Fibroblast of skin of right biceps (primary cell): ENCODE measurements around the gene SHMT2.

Source experiments
- DNase-seq: peaks from one replicate; pipeline ENCODE4 v3.0.0-alpha.2; 2013

SHMT2 gene

GRCh38 chr12:57229046-57229633 is 371 bp upstream of the SHMT2 start:
- DNase-seq = no peak

- no peak for DNase-seq
These were observed 1.1 kb downstream of the SHMT2 start for GRCh38 chr12:57230381-57231155.

GRCh38 chr12:57231276-57232021 is 1.9 kb downstream of the SHMT2 start:
- DNase-seq = no peak

- no peak for DNase-seq
These were observed 2.7 kb downstream of the SHMT2 start for GRCh38 chr12:57232156-57232756.

GRCh38 chr12:57233357-57234232 is 4.1 kb downstream of the SHMT2 start:
- DNase-seq = no peak

GRCh38 chr12:57234233-57234570 is 4.7 kb downstream of the SHMT2 start:
- no peak for DNase-seq

DNA sequence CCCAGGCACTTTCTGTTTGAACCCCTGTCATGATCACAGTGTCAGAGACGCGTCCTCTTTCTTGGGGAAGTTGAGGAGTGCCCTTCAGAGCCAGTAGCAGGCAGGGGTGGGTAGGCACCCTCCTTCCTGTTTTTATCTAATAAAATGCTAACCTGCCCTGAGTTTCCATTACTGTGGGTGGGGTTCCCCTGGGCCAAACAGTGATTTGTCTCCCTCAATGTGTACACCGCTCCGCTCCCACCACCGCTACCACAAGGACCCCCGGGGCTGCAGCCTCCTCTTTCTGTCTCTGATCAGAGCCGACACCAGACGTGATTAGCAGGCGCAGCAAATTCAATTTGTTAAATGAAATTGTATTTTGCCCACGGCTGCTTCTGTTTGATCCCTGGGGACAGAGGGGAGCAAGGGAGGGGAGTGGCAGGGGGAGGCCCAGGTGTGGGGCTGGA is 5.1 kb downstream of the SHMT2 start:
- DNase-seq = no peak

DNA sequence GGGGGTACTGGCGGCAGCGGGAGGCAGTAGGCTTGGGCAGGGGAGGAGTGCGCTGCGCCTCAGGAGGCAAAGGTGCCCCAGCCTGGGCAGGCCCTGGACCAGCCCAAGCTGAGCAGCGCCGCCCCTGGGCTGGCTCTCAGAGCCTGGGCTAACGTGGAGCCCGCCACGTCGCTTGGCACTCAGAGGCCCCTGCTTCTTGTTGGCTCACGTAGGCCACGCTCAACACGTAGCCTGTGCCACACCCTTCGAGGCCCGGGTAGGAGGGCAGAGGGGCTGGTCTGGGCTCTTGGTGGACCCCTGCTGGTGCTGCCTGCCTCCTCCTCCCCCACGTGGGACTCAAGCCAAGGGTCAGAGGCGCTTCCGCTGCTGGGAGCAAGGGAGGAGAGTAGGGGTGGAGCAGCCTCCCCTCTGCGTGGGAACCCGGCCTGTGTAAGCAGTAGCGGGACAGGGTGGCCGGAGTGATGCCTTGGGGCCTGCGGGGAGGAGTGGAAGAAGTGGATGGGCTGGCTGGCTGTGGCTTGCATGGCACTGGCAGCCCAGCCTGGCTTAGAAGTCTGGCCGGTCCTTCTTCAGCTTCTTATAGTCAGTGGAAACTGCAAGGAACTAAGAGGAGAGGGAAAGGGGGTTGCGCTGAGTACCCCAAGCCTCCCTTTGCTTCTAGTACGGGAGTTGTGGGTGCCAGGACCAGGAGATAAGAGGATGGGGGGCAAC is 5.7 kb downstream of the SHMT2 start:
- peak; percentile 67 for DNase-seq

- DNase-seq = no peak
These were observed 6.2 kb downstream of the SHMT2 start for GRCh38 chr12:57235728-57236131.

GRCh38 chr12:57236201-57236924 is 6.9 kb downstream of the SHMT2 start:
- DNase-seq = no peak

GRCh38 chr12:57236925-57237595 is 7.5 kb downstream of the SHMT2 start:
- no peak for DNase-seq

GRCh38 chr12:57237596-57237931 is 8.1 kb downstream of the SHMT2 start:
- no peak for DNase-seq

DNA sequence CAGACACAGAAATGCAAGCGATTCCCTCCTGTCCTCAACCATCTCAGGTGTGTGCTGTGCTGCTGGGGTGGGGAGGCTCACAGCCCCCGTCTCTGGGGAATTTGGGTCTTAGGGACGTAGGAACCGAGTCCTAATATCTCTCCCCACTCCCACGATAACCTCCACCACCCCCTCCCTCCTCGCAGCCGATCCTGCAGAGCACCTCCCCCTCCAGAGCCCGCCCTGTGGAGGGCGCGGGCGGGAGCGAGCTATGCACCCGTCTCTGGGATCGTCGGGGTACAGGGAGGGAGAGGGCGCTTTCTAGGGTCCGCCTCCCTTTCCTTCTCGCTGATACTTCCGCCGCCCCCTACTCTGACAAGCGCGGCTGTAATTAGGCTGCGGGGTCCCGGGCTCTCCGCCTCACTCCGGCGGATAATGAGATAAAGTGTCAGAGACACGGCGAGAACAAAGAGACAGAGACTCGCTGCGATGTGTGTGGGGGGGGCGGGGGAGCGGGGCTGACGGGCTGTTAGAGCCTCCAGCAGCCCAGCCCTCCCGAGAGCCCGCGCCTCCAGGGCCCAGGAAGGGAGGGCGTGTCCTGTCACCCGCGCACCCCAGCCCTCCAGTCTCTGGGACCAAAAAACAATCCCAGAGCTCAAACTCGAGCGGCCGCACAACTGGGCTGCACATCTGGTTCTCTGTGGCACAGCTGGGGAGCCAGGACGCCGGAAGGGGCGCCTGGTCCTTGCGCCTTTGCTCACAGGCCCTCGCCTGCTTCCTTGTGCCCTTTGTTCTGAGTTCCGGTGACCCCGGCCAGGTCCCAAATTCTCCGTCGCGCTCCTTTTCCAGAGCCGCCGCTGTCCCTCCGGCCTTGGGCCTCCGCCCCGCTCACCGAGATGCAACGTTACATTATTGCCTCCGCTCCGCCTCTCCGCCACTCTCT is 8.7 kb downstream of the SHMT2 start:
- no peak for DNase-seq

DNA sequence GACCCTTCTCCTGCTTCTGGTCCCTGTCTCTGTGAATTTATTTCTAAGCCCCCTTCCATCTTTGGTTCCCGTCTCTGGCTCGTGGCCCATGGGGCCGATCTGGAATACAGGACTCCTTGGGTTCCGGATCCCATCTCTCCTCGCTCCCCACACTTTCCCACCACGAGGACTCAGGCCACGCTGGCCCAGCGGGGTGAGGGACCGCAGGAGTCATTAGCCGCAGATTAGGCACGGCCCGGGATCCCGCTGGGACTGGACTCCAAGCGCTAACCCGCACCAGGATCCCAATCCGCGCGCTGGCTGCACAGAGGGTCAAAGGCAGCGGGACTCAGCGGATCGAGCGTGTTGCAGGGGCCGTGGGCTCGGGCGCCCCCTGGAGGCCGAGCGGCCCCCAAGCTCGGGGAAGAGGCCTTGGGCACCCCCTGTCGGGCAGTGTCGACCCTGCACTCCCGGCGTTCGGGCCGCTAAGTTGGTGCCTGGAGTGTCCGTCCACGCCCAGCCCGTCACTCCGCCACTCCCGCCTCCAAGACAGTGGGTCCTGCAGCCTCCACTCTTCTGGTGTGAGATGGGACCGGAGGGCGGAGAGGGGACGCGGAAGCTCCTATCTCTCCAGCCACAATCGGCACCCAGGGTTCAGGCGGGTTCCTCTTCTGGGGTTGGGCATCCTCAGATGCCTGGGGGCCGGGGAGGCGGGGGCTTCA is 9.5 kb downstream of the SHMT2 start:
- peak; percentile 87 for DNase-seq

GRCh38 chr12:57239587-57240065 is 10.1 kb downstream of the SHMT2 start:
- DNase-seq = no peak

- DNase-seq = peak; percentile 80
These were observed 10.8 kb downstream of the SHMT2 start for GRCh38 chr12:57240066-57240921.

DNA sequence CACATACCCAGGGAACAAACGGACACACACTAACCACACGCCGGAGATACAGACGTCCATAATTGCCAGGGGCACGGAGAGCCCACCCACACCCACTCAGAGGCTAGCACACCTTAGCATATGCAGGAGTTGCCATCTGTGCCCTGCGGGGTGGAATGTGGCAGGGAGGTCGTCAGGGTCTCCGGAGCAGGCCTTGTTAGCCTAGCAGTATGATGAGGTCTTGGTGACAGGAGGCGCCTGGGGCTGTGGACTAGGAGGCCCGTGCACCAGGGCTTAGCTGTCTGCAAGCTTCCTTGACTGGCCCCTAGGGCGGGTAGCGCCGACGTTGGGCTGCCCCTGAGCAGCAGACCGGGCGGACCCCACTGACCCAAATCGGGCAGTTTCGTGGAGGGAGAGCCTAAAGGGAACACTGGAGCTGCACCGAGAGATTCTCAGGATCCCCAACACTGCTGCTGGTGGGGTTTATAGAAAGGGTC is 11.5 kb downstream of the SHMT2 start:
- DNase-seq = no peak
